ENCODE measurements around the gene DOCK8. TPM values are rescaled to one million over a fixed set of nuclear protein-coding genes. Genes with fewer than 3 reads are reported as not detected.

The DOCK8 gene
- total RNA-seq, 6 experiments from 2014 or later, result 0.05 to 0.34 (median 0.20) TPM

DNA sequence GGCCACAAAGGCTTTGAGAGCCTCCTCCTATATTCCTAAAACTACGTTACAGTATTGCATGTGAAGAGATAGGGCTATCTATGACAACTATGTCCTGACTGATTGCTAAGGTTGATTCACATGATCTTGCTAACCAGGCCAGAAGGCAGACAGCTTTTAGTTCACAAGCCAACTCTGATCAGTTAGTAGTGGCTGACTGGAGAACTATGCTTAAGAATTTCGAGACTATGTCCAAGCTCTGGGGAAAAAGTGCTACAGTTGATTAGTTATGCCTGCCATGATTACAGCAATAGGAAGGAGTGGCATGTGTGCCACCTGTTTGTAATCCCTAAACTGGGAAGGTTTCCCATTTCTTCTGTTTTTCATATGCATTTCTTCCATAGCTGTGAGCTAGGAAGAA lies 223.4 kb downstream of the DOCK8 start:
- Mint-ChIP-seq H3K27ac (peak overlapping the region; percentile 75), H3K27me3 (ENCODE audit: insufficient read depth) (peaks cover 6% of the 10 kb centered on the region), H3K9me3 (no peaks in the 10 kb centered on the region), H3K4me1 (ENCODE audit: low read depth) (no peaks in the 10 kb centered on the region; the same call in 1 of the 2 replicates), H3K36me3 (ENCODE audit: low read depth) (no peaks in the 10 kb centered on the region), H3K4me3 (no peak overlapping the region)
- no peak for TF ChIP-seq CTCF (IDR thresholded peaks at IDR 0.05)
- DNase-seq, result peak; percentile 18

- no peaks in the 10 kb centered on the region; the same call in 1 of the 2 replicates for H3K4me1 Mint-ChIP-seq (ENCODE audit: low read depth)
- no peak overlapping the region for H3K27ac Mint-ChIP-seq
- H3K36me3 Mint-ChIP-seq (ENCODE audit: low read depth), result no peaks in the 10 kb centered on the region
- no peaks in the 10 kb centered on the region for H3K9me3 Mint-ChIP-seq
- H3K27me3 Mint-ChIP-seq (ENCODE audit: insufficient read depth), result peaks cover 6% of the 10 kb centered on the region
- no peak overlapping the region for H3K4me3 Mint-ChIP-seq
- DNase-seq, result no peak
- no peak for TF ChIP-seq CTCF (IDR thresholded peaks at IDR 0.05)
Observed at GRCh38 chr9:438961-439768, 224.5 kb downstream of the DOCK8 start.

GRCh38 chr9:441126-441525 lies 226.5 kb downstream of the DOCK8 start:
- DNase-seq, result no peak
- Mint-ChIP-seq H3K27ac (no peak overlapping the region), H3K27me3 (ENCODE audit: insufficient read depth) (peaks cover 11% of the 10 kb centered on the region), H3K4me1 (ENCODE audit: low read depth) (no peaks in the 10 kb centered on the region; the same call in 1 of the 2 replicates), H3K36me3 (ENCODE audit: low read depth) (no peaks in the 10 kb centered on the region), H3K4me3 (no peak overlapping the region), H3K9me3 (no peaks in the 10 kb centered on the region)
- no peak for TF ChIP-seq CTCF (IDR thresholded peaks at IDR 0.05)

DNA sequence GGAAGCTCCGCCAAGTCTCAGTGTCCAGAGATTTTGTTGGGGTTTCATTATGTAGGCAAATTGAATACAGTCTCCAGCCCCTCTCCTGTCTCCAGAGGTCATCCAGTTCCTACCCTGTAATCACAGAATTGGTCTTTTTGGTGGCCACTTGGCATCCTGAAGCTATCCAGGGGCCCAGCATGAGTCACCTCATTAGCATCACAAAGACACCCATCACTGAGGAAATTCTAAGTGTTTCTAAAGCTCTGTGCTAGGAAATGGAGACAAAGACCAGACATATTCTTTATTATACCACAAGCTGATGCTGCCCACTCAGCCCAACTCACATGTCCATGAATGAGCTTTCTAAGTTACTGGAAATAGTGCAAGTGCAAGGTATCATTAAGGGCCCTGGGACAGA lies 229.9 kb downstream of the DOCK8 start:
- no peak for TF ChIP-seq CTCF (IDR thresholded peaks at IDR 0.05)
- no peak for DNase-seq
- Mint-ChIP-seq H3K27me3 (ENCODE audit: insufficient read depth) (peaks cover 13% of the 10 kb centered on the region), H3K36me3 (ENCODE audit: low read depth) (no peaks in the 10 kb centered on the region), H3K27ac (no peak overlapping the region), H3K9me3 (no peaks in the 10 kb centered on the region), H3K4me1 (ENCODE audit: low read depth) (no peaks in the 10 kb centered on the region; the same call in none of the 2 replicates), H3K4me3 (no peak overlapping the region)

DNA sequence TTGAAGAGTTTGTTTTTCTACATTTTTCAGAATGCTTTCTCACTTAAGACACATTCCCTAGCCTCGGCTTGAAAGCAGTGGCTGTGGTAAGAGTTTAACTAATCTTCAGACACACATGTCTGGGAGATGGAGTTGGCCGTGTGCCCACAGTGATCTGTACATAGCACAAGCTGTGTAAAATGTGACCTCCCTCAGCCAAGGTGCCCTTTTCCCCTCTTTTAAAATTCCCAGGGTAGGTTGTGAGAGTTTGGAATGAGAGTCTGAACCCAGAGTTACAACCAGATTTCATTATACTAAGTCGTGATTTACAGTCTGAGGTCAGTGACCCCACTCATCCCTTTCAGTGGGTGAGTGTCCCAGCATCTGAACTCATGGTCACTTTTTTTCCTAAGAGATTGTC lies 230.4 kb downstream of the DOCK8 start:
- no peak for DNase-seq
- Mint-ChIP-seq H3K27ac (no peak overlapping the region), H3K27me3 (ENCODE audit: insufficient read depth) (peaks cover 13% of the 10 kb centered on the region), H3K9me3 (no peaks in the 10 kb centered on the region), H3K4me1 (ENCODE audit: low read depth) (no peaks in the 10 kb centered on the region; the same call in none of the 2 replicates), H3K4me3 (no peak overlapping the region), H3K36me3 (ENCODE audit: low read depth) (no peaks in the 10 kb centered on the region)
- no peak for TF ChIP-seq CTCF (IDR thresholded peaks at IDR 0.05)

Measured in HFFc6 (cell line).